Gastrocnemius medialis (tissue), 4 donors: ENCODE results near the gene SANBR. TPM values are rescaled to one million over a fixed set of nuclear protein-coding genes. Genes with fewer than 3 reads are reported as not detected.
A peak's percentile ranks its signal among the peaks of the same experiment; 100 is the strongest.

Experiments used
- ATAC-seq, 2 donors: fragments of 150-250 bp; one replicate each; pipeline ENCODE4 v1.9.1; 2016
- DNase-seq, 2 donors: peaks; one replicate each; pipeline ENCODE4 v3.0.0-alpha.2; 2019
- H3K27ac ChIP-seq, 4 donors: fragments of 200-600 bp; sonication (generic); 1 replicate in 1 of 4; 2 replicates in 3 of 4; pipeline ENCODE4 v1.5.1; 2016 to 2018; ENCODE audit warnings: mild to moderate bottlenecking in 2 of 4, moderate library complexity in 1 of 4
- H3K27me3 ChIP-seq, 3 donors: fragments of 200-600 bp; sonication (generic) in 2 of 3; 1 replicate in 1 of 3; 2 replicates in 2 of 3; pipeline versions ENCODE4 v1.5.1 to v1.6.0; 2016 to 2019; ENCODE audit warnings: mild to moderate bottlenecking in 1 of 3, moderate library complexity in 1 of 3
- H3K36me3 ChIP-seq, 2 donors: fragments of 200-600 bp; sonication (generic) in 1 of 2; one replicate each; pipeline ENCODE4 v1.5.1; 2017 to 2018
- H3K4me1 ChIP-seq, 2 donors: fragments of 200-600 bp; sonication (generic) in 1 of 2; one replicate each; pipeline ENCODE4 v1.5.1; 2016 to 2017; ENCODE audit warnings: mild to moderate bottlenecking in 2 of 2
- H3K4me3 ChIP-seq, 4 donors: fragments of 200-600 bp; sonication (generic) in 3 of 4; 1 replicate in 1 of 4; 2 replicates in 3 of 4; pipeline ENCODE4 v1.5.1; 2016 to 2019; ENCODE audit warnings: mild to moderate bottlenecking in 2 of 4
- H3K9me3 ChIP-seq, 3 donors: fragments of 200-600 bp; sonication (generic) in 2 of 3; 1 replicate in 1 of 3; 2 replicates in 2 of 3; pipeline ENCODE4 v1.5.1; 2016 to 2019
- POLR2A ChIP-seq, 2 donors: fragments of 450-650 bp; IDR thresholded peaks; one replicate each; pipeline ENCODE4 v1.6.1; 2017; ENCODE audit warnings: antibody characterized with exemption in 2 of 2, mild to moderate bottlenecking in 2 of 2, moderate library complexity in 2 of 2
- in situ Hi-C, 4 donors: fragments of 200-750 bp; cut with MboI; loops; one replicate each; pipeline versions ENCODE4 v1.15.0 to v1.8.0; 2017; ENCODE audit warnings: low sequenced_read_pairs in 4 of 4
- intact Hi-C: fragments of 100-400 bp; cut with DNase I; formaldehyde crosslinking; loops from one replicate; pipeline ENCODE4 v1.15.1; 2023; ENCODE audit warnings: low total_unique reads
- total RNA-seq, 4 donors: library from RNA; depleted of rRNA; stranded (reverse); fragments of >200 nt; gene quantifications; one replicate each; pipeline versions ENCODE4 v1.1.0 to v1.2.3, GENCODE V29; 2016
- TF ChIP-seq, protein P1 (sequence below), 5 experiments: fragments of 450-650 bp in 3 of 5; fragments of 200-600 bp in 2 of 5; sonication (generic) in 2 of 5; IDR thresholded peaks in 4 of 5; conservative IDR thresholded peaks in 1 of 5; 1 replicate in 4 of 5; 2 replicates in 1 of 5; pipeline ENCODE4 v1.5.1; 2016 to 2019; ENCODE audit warnings: antibody characterized with exemption in 5 of 5, mild to moderate bottlenecking in 3 of 5, moderate library complexity in 3 of 5

Gene SANBR
- 1 to 10 TPM; 1.5 to 6.5 (median 2.1) TPM for total RNA-seq

DNA sequence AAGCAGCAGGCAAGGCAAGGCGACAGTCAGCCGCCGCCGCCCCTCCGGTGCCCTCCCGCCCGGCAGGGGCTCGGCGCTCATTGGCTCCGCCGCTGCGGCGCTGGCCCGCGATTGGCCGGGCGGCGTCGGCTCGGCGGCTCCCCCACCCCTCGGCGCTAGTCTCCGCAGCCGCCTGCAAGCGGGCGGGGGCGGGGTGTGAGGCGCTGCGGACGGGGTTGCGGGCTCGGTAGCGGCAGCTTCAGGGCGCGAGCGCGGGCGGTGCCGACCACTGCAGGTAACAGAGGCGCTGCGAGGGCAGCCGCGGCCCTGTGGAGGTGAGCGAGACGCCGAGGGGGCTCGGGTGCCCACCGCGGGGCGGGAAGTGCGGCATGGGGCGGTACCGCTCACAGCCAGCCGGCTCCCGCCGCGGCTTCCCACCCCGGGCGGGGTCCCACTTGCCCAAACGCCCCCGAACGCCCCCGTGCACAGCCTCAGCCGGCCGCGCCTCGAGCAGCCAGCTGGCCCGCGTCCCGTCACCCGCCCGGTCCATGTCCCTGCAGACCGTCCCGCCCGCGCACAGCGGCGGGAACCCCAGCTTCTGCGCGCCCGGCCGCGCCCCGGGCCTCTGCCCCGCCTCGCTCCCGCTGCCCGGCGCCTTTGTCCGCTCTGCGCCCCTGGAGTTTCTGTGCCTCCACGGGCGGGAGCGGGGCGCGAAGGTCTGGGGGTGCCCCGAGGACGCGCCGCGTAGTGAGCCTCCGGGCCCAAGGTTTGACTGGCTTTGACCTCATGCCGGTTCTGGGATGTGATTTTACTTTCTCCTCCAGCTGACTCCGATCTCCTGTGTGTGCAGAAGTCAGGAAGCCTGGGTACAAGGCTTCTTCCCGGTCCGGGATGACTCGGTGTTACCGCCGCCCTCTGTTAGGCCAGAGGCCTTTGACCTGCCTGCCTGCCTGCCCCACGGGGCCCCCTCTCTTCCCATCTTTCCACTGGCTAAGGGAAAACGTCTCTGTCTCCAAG lies at the start of gene SANBR:
Gene SANBR (plus strand): TSS at position 158 of the 996 bp plus-strand sequence. CDS start 4,480 bp downstream, outside the sequence.
- in situ Hi-C loops: no loop called here
- TF ChIP-seq, protein P1, sequence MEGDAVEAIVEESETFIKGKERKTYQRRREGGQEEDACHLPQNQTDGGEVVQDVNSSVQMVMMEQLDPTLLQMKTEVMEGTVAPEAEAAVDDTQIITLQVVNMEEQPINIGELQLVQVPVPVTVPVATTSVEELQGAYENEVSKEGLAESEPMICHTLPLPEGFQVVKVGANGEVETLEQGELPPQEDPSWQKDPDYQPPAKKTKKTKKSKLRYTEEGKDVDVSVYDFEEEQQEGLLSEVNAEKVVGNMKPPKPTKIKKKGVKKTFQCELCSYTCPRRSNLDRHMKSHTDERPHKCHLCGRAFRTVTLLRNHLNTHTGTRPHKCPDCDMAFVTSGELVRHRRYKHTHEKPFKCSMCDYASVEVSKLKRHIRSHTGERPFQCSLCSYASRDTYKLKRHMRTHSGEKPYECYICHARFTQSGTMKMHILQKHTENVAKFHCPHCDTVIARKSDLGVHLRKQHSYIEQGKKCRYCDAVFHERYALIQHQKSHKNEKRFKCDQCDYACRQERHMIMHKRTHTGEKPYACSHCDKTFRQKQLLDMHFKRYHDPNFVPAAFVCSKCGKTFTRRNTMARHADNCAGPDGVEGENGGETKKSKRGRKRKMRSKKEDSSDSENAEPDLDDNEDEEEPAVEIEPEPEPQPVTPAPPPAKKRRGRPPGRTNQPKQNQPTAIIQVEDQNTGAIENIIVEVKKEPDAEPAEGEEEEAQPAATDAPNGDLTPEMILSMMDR (IDR thresholded peaks at IDR 0.05 in 4 of 5, conservative IDR thresholded peaks at IDR 0.05 in 1 of 5): peak in 2 of 5 experiments; percentile 8 to 37
- peak; percentile 71 to 80 for TF ChIP-seq POLR2A (IDR thresholded peaks at IDR 0.05)
- no peaks in the 10 kb centered on the region for H3K27me3 ChIP-seq
- peaks cover 0 to 4% of the 10 kb centered on the region in 2 donors for H3K36me3 ChIP-seq
- peak within 1 kb of the TSS; percentile 69 to 89 (median 85) for H3K27ac ChIP-seq
- H3K4me1 ChIP-seq: peaks cover 5 to 16% of the 10 kb centered on the region in 2 donors
- DNase-seq (peak; percentile 77 to 87), ATAC-seq (peak; percentile 93 to 94)
- peak within 1 kb of the TSS; percentile 66 to 94 (median 78) for H3K4me3 ChIP-seq
- H3K9me3 ChIP-seq: no peaks in the 10 kb centered on the region
- intact Hi-C loops: loop anchor here (1.0 to 10.0 kb wide), 4 partner anchors 19 to 819 kb away; partner anchors contain the start of genes CCT4 and PEX13

DNA sequence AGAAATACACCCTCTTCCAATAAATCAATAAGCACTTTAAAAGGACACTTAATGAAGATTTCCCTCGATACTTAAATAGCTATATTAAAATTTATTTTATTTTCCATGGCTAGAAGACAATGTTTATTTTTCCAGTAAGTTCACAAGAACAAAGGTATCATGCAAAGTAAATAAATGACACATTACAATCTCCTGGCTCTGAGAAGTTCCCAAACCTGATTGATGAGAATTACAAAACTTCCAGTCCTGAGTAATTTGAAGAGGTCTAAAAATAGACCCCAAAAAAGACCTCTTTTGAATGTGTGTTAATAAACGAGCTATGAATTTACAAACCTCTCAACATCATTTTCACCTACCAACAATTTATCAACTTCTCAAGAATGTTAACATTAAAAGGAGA lies 49.7 kb upstream of the SANBR start:
- intact Hi-C loops: loop anchor here (2.0 kb wide), 2 partner anchors 135 to 161 kb away; partner anchors contain the start of gene REL
- no peaks in the 10 kb centered on the region for H3K27me3 ChIP-seq
- ATAC-seq (no peak), DNase-seq (no peak)
- H3K36me3 ChIP-seq: no peaks in the 10 kb centered on the region
- in situ Hi-C loops: no loop called here
- peak overlapping the region; percentile 94 to 96 (median 95) for H3K27ac ChIP-seq
- H3K4me1 ChIP-seq: peaks cover 42 to 46% of the 10 kb centered on the region in 2 donors
- TF ChIP-seq, protein P1 (IDR thresholded peaks at IDR 0.05 in 4 of 5, conservative IDR thresholded peaks at IDR 0.05 in 1 of 5): no peak
- no peak for TF ChIP-seq POLR2A (IDR thresholded peaks at IDR 0.05)
- H3K4me3 ChIP-seq: peak overlapping the region; percentile 85 to 94 (median 90)
- no peaks in the 10 kb centered on the region for H3K9me3 ChIP-seq

- DNase-seq (no peak), ATAC-seq (no peak)
- intact Hi-C loops: loop anchor here (1.0 to 2.0 kb wide), 4 partner anchors 30 to 160 kb away; partner anchors contain the start of genes REL and SANBR
These were observed 49.2 kb upstream of the SANBR start for GRCh38 chr2:61016392-61017002.

DNA sequence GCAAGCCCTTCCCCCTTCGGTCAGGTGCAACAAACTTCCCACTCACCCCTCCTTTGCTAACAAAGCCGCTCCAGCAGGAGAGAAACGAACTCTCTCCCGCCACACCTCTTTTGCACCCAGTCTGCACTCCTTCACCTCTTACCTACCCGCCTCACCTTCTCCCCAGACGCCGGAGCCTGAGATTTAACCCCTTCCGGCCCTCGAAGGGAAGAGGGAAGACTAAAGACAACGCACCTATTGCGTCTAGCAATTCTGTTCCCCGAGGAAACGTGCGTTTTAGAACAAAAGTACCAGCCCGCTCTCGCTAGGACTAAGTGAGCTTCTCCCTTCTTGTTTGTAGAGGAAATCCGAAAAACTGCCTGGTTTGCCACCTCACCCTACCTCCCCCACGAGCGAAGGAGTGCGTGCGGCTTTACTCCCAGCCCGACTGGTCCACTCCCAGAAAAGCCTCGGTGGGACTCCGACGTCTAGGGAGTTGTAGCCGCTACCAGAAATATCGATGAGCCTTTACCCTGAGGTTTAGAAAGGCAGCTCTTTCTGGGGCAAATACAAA lies 48.6 kb upstream of the SANBR start:
- in situ Hi-C loops (no loop called here), intact Hi-C loops (loop anchor here (1.0 to 2.0 kb wide), 4 partner anchors 29 to 160 kb away; partner anchors contain the start of genes REL and SANBR)
- H3K4me1 ChIP-seq: peaks cover 34 to 37% of the 10 kb centered on the region in 2 donors

More at GRCh38 chr2:61016392-61017002, 49.2 kb upstream of the SANBR start:
- Histone ChIP-seq H3K27ac (peak overlapping the region; percentile 94 to 96 (median 95)), H3K9me3 (no peaks in the 10 kb centered on the region), H3K4me3 (peak overlapping the region; percentile 85 to 94 (median 90)), H3K27me3 (no peaks in the 10 kb centered on the region), H3K4me1 (peaks cover 37 to 42% of the 10 kb centered on the region in 2 donors), H3K36me3 (no peaks in the 10 kb centered on the region)
- in situ Hi-C loops: no loop called here
- TF ChIP-seq POLR2A (IDR thresholded peaks at IDR 0.05): no peak
- TF ChIP-seq, protein P1 (IDR thresholded peaks at IDR 0.05 in 4 of 5, conservative IDR thresholded peaks at IDR 0.05 in 1 of 5): no peak

More for the DNA sequence above, 48.6 kb upstream of the SANBR start:
- Histone ChIP-seq H3K27ac (peak overlapping the region; percentile 94 to 96 (median 95)), H3K9me3 (no peaks in the 10 kb centered on the region), H3K27me3 (no peaks in the 10 kb centered on the region), H3K4me3 (peak overlapping the region; percentile 85 to 94 (median 90)), H3K36me3 (no peaks in the 10 kb centered on the region)
- TF ChIP-seq POLR2A (IDR thresholded peaks at IDR 0.05): peak in 1 of 2 donors; percentile 82
- TF ChIP-seq, protein P1 (IDR thresholded peaks at IDR 0.05 in 4 of 5, conservative IDR thresholded peaks at IDR 0.05 in 1 of 5): no peak
- ATAC-seq: peak; percentile 90 to 93
- peak; percentile 70 for DNase-seq
